Choroid plexus epithelial cell (primary cell): ENCODE measurements around the gene KIRREL3.

Experiments used
- DNase-seq: peaks from one replicate; pipeline ENCODE4 v3.0.0-alpha.2; 2010; ENCODE audit warnings: low read depth
- H3K4me3 ChIP-seq: 2 replicates; pipeline ENCODE4 v1.5.1; 2011; ENCODE audit warnings: low read depth, mild to moderate bottlenecking, control low read depth, low read length, moderate library complexity
- CTCF ChIP-seq: conservative IDR thresholded peaks from 2 replicates; pipeline ENCODE4 v1.5.1; 2011; ENCODE audit warnings: low read depth, mild to moderate bottlenecking, control low read depth, inconsistent platforms, low read length, moderate library complexity

Gene KIRREL3

GRCh38 chr11:126511475-126512115 lies 489.0 kb downstream of the KIRREL3 start:
- TF ChIP-seq CTCF, result no peak
- DNase-seq, result no peak
- H3K4me3 ChIP-seq, result no peak overlapping the region

GRCh38 chr11:126510621-126511370 lies 489.8 kb downstream of the KIRREL3 start:
- no peak overlapping the region for H3K4me3 ChIP-seq
- no peak for TF ChIP-seq CTCF
- DNase-seq, result peak; percentile 24

GRCh38 chr11:126507646-126508045 lies 492.9 kb downstream of the KIRREL3 start:
- TF ChIP-seq CTCF, result no peak
- DNase-seq, result no peak
- no peak overlapping the region for H3K4me3 ChIP-seq

DNA sequence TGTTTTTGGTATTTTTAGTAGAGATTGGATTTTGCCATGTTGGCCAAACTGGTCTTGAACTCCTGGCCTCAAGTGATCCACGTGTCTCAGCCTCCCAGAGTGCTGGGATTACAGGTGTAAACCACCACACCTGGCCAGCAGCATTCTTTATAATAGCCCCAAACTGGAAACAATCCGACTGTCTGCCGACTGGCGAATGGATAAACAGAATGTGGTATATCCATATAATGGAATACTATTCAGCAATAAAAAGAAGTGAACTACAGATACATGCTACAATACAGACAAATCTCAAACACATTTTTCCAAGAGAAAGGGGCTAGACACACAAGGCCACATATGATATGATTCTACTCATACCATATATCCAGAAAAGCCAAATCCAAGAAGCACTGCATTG lies 493.8 kb downstream of the KIRREL3 start:
- no peak for DNase-seq
- no peak overlapping the region for H3K4me3 ChIP-seq
- no peak for TF ChIP-seq CTCF

GRCh38 chr11:126502982-126503381 lies 497.6 kb downstream of the KIRREL3 start:
- H3K4me3 ChIP-seq, result no peak overlapping the region
- no peak for TF ChIP-seq CTCF
- DNase-seq, result no peak

DNA sequence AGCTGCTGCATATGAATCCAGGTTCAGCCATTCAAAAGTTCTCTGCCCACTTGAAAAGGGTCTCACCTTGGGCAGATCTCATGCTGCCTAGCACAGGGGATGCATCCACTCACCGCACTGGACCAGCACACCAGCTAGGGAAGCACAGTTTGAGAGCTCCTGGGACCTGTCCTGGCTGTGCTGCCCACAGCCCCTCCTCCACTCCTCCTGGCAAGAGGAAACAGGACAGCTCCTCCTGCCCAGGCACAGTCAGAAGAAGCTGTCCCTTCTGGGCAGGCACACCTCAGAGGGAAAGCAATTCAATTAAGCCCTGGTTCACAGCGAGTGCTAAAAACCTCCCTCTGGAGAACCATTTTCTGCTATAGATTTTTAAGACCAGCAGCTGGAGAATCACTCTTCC lies 498.4 kb downstream of the KIRREL3 start:
- TF ChIP-seq CTCF, result no peak
- no peak overlapping the region for H3K4me3 ChIP-seq
- DNase-seq, result no peak

DNA sequence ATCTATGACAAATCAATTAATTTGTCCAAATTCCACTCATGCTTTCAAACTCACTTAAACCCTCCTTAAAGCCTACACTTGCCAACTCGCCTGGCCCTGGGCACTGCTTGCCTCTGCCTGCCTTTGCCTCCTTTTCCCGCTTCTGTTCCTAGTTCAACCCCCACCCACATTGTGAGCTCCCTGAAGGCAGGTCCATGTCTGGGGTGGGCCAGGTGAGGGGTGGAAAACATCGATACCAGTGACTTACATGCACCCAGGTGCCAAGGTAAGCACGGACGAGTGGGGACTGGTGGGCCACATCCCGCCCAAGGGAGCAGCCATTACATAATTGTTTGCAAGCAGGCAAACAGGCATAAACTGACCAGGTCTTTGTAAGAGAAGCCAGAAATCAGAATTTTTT lies 498.9 kb downstream of the KIRREL3 start:
- no peak for TF ChIP-seq CTCF
- H3K4me3 ChIP-seq, result no peak overlapping the region
- no peak for DNase-seq
